ENCODE measurements around the gene TREH.
A peak's percentile ranks its signal among the peaks of the same experiment; 100 is the strongest.

Gene TREH

DNA sequence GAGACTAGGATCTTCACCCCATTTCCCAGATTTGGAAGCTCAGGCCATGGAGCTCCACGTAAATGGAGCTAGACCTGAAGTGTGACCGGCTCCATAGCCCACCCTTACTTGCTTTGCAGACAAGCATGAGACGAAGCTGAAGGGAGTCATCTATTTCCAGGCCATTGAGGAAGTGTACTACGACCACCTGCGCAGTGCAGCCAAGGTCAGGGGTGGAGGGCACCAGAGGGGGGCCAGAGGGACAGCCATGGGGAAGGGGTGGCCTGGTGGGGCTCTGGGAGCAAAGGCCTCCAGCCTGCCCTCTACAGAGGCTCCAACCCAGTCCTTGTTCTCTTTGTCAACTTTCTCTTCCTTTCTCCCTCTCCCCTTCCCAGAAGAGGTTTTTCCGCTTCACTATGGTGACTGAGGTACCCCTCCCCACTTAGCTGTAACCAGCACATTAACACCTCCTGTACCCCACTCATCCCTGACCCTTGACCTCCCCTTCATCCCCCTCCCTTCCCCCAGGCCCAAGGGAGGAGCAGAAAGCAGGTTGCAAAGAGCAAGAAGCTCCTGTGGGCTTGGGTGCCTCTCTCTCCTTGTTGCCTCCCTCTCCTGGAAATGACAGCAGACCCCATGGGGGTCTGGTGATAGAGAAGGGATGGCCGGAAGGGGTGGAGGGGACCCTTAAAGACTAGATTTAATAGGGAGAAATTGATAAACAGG, 23.8 kb downstream of the TREH start:
- no peaks in the 10 kb centered on the region for H3K9me3 ChIP-seq (ENCODE audit: control insufficient read depth, low read length)
- no peaks in the 10 kb centered on the region for H3K27me3 ChIP-seq (replicated peaks; ENCODE audit: control insufficient read depth, insufficient read depth, low read length)
- peaks cover 8% of the 10 kb centered on the region for H3K4me1 ChIP-seq (ENCODE audit: control insufficient read depth, insufficient read depth, low read length)
- no peak overlapping the region for H3K4me3 ChIP-seq (ENCODE audit: low read length)
- no peak for DNase-seq (ENCODE audit: low read depth)
- H3K9ac ChIP-seq (ENCODE audit: low read length), result no peak overlapping the region
- H3K36me3 ChIP-seq (ENCODE audit: control insufficient read depth, insufficient read depth, low read length, severe bottlenecking), result peaks cover 80% of the 10 kb centered on the region

DNA sequence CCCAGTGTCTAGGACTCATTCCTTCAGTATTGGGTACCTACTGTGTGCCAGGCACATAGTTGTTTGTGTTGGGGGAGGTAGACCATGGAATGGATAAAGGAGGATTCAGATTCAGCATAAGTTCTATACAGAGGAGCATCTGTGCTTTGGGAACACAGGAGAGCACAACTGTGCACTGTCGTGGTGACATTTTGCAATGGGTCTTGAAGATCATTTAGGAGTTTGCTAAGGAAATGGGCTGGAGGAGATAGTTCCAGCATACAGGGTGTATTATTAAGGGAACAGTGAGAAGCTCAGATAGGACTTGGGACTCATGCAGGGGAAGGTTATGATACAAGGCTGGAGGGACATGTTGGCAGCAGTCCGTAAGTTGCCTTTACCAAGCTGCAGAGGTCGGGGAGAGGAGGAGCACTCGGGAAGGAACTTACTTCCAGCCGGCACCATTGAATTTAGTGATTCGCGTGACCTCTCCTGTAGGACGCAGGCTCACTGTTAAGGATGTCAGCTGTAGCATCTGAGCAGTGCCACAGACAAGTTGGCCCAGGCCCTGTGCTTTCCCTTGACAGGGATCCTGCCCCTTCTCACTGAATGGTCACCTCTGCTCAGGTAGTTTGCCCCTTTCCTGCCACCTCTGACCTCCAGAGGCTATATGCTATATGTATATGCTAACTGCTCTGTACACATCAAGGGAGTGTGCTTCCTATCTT, 25.6 kb downstream of the TREH start:
- Histone ChIP-seq H3K36me3 (ENCODE audit: control insufficient read depth, insufficient read depth, low read length, severe bottlenecking) (peaks cover 98% of the 10 kb centered on the region), H3K27me3 (replicated peaks; ENCODE audit: control insufficient read depth, insufficient read depth, low read length) (no peaks in the 10 kb centered on the region), H3K4me1 (ENCODE audit: control insufficient read depth, insufficient read depth, low read length) (peaks cover 3% of the 10 kb centered on the region), H3K4me3 (ENCODE audit: low read length) (no peak overlapping the region), H3K9me3 (ENCODE audit: control insufficient read depth, low read length) (no peaks in the 10 kb centered on the region), H3K9ac (ENCODE audit: low read length) (no peak overlapping the region)
- DNase-seq (ENCODE audit: low read depth), result no peak

DNA sequence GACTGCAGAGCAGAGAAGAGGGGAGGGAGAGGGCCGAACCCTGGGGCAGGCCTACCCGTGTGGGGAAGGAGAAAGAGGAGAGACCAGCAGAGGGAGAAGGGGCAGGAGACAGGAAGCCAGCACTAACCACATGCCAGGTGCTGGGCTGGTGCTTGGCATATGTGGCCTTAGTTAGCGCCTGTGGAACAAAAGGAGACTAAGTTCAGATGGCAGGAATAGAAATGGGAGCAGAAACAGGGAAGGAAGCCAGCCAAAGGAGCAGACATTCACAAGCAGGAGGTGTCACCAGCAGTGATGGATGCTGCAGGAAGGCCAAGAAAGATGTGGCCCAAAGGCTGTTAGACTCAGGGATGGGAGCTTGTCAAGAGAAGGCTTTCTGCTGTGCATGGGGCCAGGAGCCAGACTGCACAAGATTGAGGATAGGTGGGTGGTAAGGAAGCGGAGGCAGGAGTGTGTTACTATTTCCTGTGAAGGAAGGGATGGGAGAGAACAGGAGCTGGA, 26.7 kb downstream of the TREH start:
- H3K4me3 ChIP-seq (ENCODE audit: low read length), result no peak overlapping the region
- H3K9ac ChIP-seq (ENCODE audit: low read length), result peak overlapping the region; percentile 12
- H3K36me3 ChIP-seq (ENCODE audit: control insufficient read depth, insufficient read depth, low read length, severe bottlenecking), result peaks cover 100% of the 10 kb centered on the region
- no peak for DNase-seq (ENCODE audit: low read depth)
- H3K9me3 ChIP-seq (ENCODE audit: control insufficient read depth, low read length), result no peaks in the 10 kb centered on the region
- H3K4me1 ChIP-seq (ENCODE audit: control insufficient read depth, insufficient read depth, low read length), result peaks cover 12% of the 10 kb centered on the region
- no peaks in the 10 kb centered on the region for H3K27me3 ChIP-seq (replicated peaks; ENCODE audit: control insufficient read depth, insufficient read depth, low read length)

- no peak for DNase-seq (ENCODE audit: low read depth)
- Histone ChIP-seq H3K4me1 (ENCODE audit: control insufficient read depth, insufficient read depth, low read length) (peaks cover 21% of the 10 kb centered on the region), H3K9ac (ENCODE audit: low read length) (no peak overlapping the region), H3K27me3 (replicated peaks; ENCODE audit: control insufficient read depth, insufficient read depth, low read length) (no peaks in the 10 kb centered on the region), H3K4me3 (ENCODE audit: low read length) (no peak overlapping the region), H3K9me3 (ENCODE audit: control insufficient read depth, low read length) (no peaks in the 10 kb centered on the region), H3K36me3 (ENCODE audit: control insufficient read depth, insufficient read depth, low read length, severe bottlenecking) (peaks cover 99% of the 10 kb centered on the region)
Observed at GRCh38 chr11:118651820-118652219, 27.6 kb downstream of the TREH start.

- Histone ChIP-seq H3K27me3 (replicated peaks; ENCODE audit: control insufficient read depth, insufficient read depth, low read length) (no peaks in the 10 kb centered on the region), H3K4me1 (ENCODE audit: control insufficient read depth, insufficient read depth, low read length) (peaks cover 33% of the 10 kb centered on the region), H3K9ac (ENCODE audit: low read length) (no peak overlapping the region), H3K9me3 (ENCODE audit: control insufficient read depth, low read length) (no peaks in the 10 kb centered on the region), H3K36me3 (ENCODE audit: control insufficient read depth, insufficient read depth, low read length, severe bottlenecking) (peaks cover 96% of the 10 kb centered on the region), H3K4me3 (ENCODE audit: low read length) (no peak overlapping the region)
- DNase-seq (ENCODE audit: low read depth), result no peak
Observed at GRCh38 chr11:118650366-118650765, 29.1 kb downstream of the TREH start.

GRCh38 chr11:118649941-118650340, 29.5 kb downstream of the TREH start:
- Histone ChIP-seq H3K36me3 (ENCODE audit: control insufficient read depth, insufficient read depth, low read length, severe bottlenecking) (peaks cover 96% of the 10 kb centered on the region), H3K27me3 (replicated peaks; ENCODE audit: control insufficient read depth, insufficient read depth, low read length) (no peaks in the 10 kb centered on the region), H3K4me1 (ENCODE audit: control insufficient read depth, insufficient read depth, low read length) (peaks cover 38% of the 10 kb centered on the region), H3K9ac (ENCODE audit: low read length) (no peak overlapping the region), H3K4me3 (ENCODE audit: low read length) (no peak overlapping the region), H3K9me3 (ENCODE audit: control insufficient read depth, low read length) (no peaks in the 10 kb centered on the region)
- no peak for DNase-seq (ENCODE audit: low read depth)

- Histone ChIP-seq H3K4me1 (ENCODE audit: control insufficient read depth, insufficient read depth, low read length) (peaks cover 52% of the 10 kb centered on the region), H3K36me3 (ENCODE audit: control insufficient read depth, insufficient read depth, low read length, severe bottlenecking) (peaks cover 96% of the 10 kb centered on the region), H3K9me3 (ENCODE audit: control insufficient read depth, low read length) (no peaks in the 10 kb centered on the region), H3K27me3 (replicated peaks; ENCODE audit: control insufficient read depth, insufficient read depth, low read length) (no peaks in the 10 kb centered on the region), H3K9ac (ENCODE audit: low read length) (peak overlapping the region; percentile 70), H3K4me3 (ENCODE audit: low read length) (no peak overlapping the region)
- no peak for DNase-seq (ENCODE audit: low read depth)
Observed at GRCh38 chr11:118648291-118648690, 31.2 kb downstream of the TREH start.

- no peaks in the 10 kb centered on the region for H3K9me3 ChIP-seq (ENCODE audit: control insufficient read depth, low read length)
- peaks cover 96% of the 10 kb centered on the region for H3K36me3 ChIP-seq (ENCODE audit: control insufficient read depth, insufficient read depth, low read length, severe bottlenecking)
- no peaks in the 10 kb centered on the region for H3K27me3 ChIP-seq (replicated peaks; ENCODE audit: control insufficient read depth, insufficient read depth, low read length)
- H3K9ac ChIP-seq (ENCODE audit: low read length), result peak overlapping the region; percentile 62
- DNase-seq (ENCODE audit: low read depth), result no peak
- peaks cover 66% of the 10 kb centered on the region for H3K4me1 ChIP-seq (ENCODE audit: control insufficient read depth, insufficient read depth, low read length)
- no peak overlapping the region for H3K4me3 ChIP-seq (ENCODE audit: low read length)
Observed at GRCh38 chr11:118646393-118646792, 33.1 kb downstream of the TREH start.

GRCh38 chr11:118645066-118645715, 34.3 kb downstream of the TREH start:
- Histone ChIP-seq H3K9me3 (ENCODE audit: control insufficient read depth, low read length) (no peaks in the 10 kb centered on the region), H3K27me3 (replicated peaks; ENCODE audit: control insufficient read depth, insufficient read depth, low read length) (no peaks in the 10 kb centered on the region), H3K9ac (ENCODE audit: low read length) (peak overlapping the region; percentile 40), H3K4me3 (ENCODE audit: low read length) (no peak overlapping the region), H3K4me1 (ENCODE audit: control insufficient read depth, insufficient read depth, low read length) (peaks cover 66% of the 10 kb centered on the region), H3K36me3 (ENCODE audit: control insufficient read depth, insufficient read depth, low read length, severe bottlenecking) (peaks cover 96% of the 10 kb centered on the region)
- DNase-seq (ENCODE audit: low read depth), result no peak

GRCh38 chr11:118644496-118644895, 35.0 kb downstream of the TREH start:
- H3K27me3 ChIP-seq (replicated peaks; ENCODE audit: control insufficient read depth, insufficient read depth, low read length), result no peaks in the 10 kb centered on the region
- H3K9me3 ChIP-seq (ENCODE audit: control insufficient read depth, low read length), result no peaks in the 10 kb centered on the region
- H3K4me1 ChIP-seq (ENCODE audit: control insufficient read depth, insufficient read depth, low read length), result peaks cover 66% of the 10 kb centered on the region
- H3K36me3 ChIP-seq (ENCODE audit: control insufficient read depth, insufficient read depth, low read length, severe bottlenecking), result peaks cover 96% of the 10 kb centered on the region
- DNase-seq (ENCODE audit: low read depth), result no peak
- H3K4me3 ChIP-seq (ENCODE audit: low read length), result no peak overlapping the region
- H3K9ac ChIP-seq (ENCODE audit: low read length), result peak overlapping the region; percentile 40

DNA sequence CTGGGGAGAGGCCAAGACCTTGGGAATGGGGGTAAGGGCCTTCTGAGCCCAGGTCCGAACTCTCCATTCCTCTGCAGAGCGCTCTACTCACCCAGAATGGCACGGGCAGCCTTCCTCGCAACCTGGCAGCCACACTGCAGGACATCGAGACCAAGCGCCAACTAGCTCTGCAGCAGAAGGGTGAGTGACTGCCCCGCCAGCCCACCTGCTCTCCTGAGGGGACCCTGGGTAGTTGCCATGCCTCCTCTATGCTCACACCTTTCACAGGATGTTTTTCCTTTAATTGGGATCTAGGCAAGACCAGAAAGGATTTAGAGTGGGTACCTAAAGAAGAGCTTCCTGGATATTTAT, 35.5 kb downstream of the TREH start:
- Histone ChIP-seq H3K27me3 (replicated peaks; ENCODE audit: control insufficient read depth, insufficient read depth, low read length) (no peaks in the 10 kb centered on the region), H3K9me3 (ENCODE audit: control insufficient read depth, low read length) (no peaks in the 10 kb centered on the region), H3K4me3 (ENCODE audit: low read length) (no peak overlapping the region), H3K9ac (ENCODE audit: low read length) (peak overlapping the region; percentile 30), H3K36me3 (ENCODE audit: control insufficient read depth, insufficient read depth, low read length, severe bottlenecking) (peaks cover 96% of the 10 kb centered on the region), H3K4me1 (ENCODE audit: control insufficient read depth, insufficient read depth, low read length) (peaks cover 66% of the 10 kb centered on the region)
- DNase-seq (ENCODE audit: low read depth), result no peak
